ENCODE data around the gene IGSF6.

GRCh38 chr16:21664801-21665492, 12.5 kb upstream of the IGSF6 start:
- TF ChIP-seq CTCF (IDR thresholded peaks at IDR 0.05; ENCODE audit: low read depth, low read length), result no peak
- TF ChIP-seq EZH2phosphoT487 (IDR thresholded peaks at IDR 0.05; ENCODE audit: low read depth), result no peak

Measured in OCI-LY3 (cell line).